NCI-H146 (cell line): Measurements from ENCODE around the gene ZNF620.
"Not testable (repeated sequence)": the region's sequence is repeated elsewhere in the genome, so short reads cannot be mapped to it uniquely, and the experiment has no call there.

Experiments
- DNase-seq: peaks from one replicate; lab custom pipeline; 2025; lab: John Stamatoyannopoulos, UW

ZNF620 gene

GRCh38 chr3:40502034-40502433 lies 3.8 kb upstream of the ZNF620 start:
- DNase-seq: no peak

- DNase-seq: no peak
Measured at GRCh38 chr3:40504636-40505430, 1.0 kb upstream of the ZNF620 start.

GRCh38 chr3:40511031-40511718 lies 5.3 kb downstream of the ZNF620 start:
- no peak for DNase-seq

- no peak for DNase-seq
Measured at GRCh38 chr3:40516201-40516600, 10.4 kb downstream of the ZNF620 start.

GRCh38 chr3:40518067-40518466 lies 12.2 kb downstream of the ZNF620 start:
- DNase-seq: no peak

GRCh38 chr3:40518848-40519247 lies 13.0 kb downstream of the ZNF620 start:
- DNase-seq: no peak

GRCh38 chr3:40521254-40521653 lies 15.4 kb downstream of the ZNF620 start:
- DNase-seq: no peak

- DNase-seq: no peak
Measured at GRCh38 chr3:40523781-40524180, 17.9 kb downstream of the ZNF620 start.

- no peak for DNase-seq
Measured at GRCh38 chr3:40524222-40524567, 18.4 kb downstream of the ZNF620 start.

- peak; percentile 80 for DNase-seq
Measured at GRCh38 chr3:40524568-40525285, 18.9 kb downstream of the ZNF620 start, which contains the start of gene ZNF621. Gene ZNF621 (plus strand): TSS chr3:40524960. CDS start chr3:40525841, 881 bp downstream.

- DNase-seq: no peak
Measured at GRCh38 chr3:40528426-40528825, 22.6 kb downstream of the ZNF620 start.

- no peak for DNase-seq
Measured at GRCh38 chr3:40532252-40532651, 26.4 kb downstream of the ZNF620 start.

- DNase-seq: no peak
Measured at GRCh38 chr3:40534283-40534682, 28.4 kb downstream of the ZNF620 start.

- no peak for DNase-seq
Measured at GRCh38 chr3:40546816-40547215, 41.0 kb downstream of the ZNF620 start.

- DNase-seq: no peak
Measured at GRCh38 chr3:40550167-40550566, 44.3 kb downstream of the ZNF620 start.

- DNase-seq: no peak
Measured at GRCh38 chr3:40557575-40558161, 51.8 kb downstream of the ZNF620 start.

GRCh38 chr3:40562482-40562881 lies 56.6 kb downstream of the ZNF620 start:
- DNase-seq: not testable (repeated sequence)

GRCh38 chr3:40565629-40566028 lies 59.8 kb downstream of the ZNF620 start:
- not testable (repeated sequence) for DNase-seq

GRCh38 chr3:40566694-40567093 lies 60.9 kb downstream of the ZNF620 start:
- DNase-seq: no peak
